ENCODE results near the gene THNSL1.

The THNSL1 gene

DNA sequence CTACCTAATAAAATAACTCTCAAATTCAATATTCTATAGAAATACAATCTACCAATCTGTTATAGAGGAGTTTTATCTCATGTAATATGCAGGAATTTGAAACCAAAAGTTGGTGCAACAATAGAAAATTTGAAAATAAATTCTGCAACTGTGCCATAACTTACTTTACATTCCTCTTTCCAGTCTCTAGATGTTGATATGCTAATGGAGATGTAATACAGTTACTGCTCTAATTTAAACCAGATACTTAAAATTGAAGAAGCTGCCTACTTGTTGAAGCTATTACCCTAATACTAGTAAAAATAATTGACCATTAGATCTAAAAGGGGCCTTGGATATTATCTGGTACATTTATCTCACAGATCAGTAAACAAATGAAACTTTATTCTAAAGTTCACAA is 1.8 kb upstream of the THNSL1 start:
- no peak overlapping the region for H3K9ac ChIP-seq (ENCODE audit: low read length)
- no peak overlapping the region for H3K4me2 ChIP-seq (ENCODE audit: low read length)
- H3K9me3 ChIP-seq (ENCODE audit: insufficient read depth, low read length), result no peaks in the 10 kb centered on the region
- no peak overlapping the region for H2AFZ ChIP-seq (ENCODE audit: low read depth, low read length)
- no peak overlapping the region for H3K27ac ChIP-seq (ENCODE audit: low read length)
- no peaks in the 10 kb centered on the region for H4K20me1 ChIP-seq (ENCODE audit: insufficient read depth, low read length)
- no peaks in the 10 kb centered on the region for H3K36me3 ChIP-seq (replicated peaks; ENCODE audit: low read depth, low read length)
- no peak overlapping the region for H3K4me3 ChIP-seq (ENCODE audit: low read length)
- TF ChIP-seq, protein P1, sequence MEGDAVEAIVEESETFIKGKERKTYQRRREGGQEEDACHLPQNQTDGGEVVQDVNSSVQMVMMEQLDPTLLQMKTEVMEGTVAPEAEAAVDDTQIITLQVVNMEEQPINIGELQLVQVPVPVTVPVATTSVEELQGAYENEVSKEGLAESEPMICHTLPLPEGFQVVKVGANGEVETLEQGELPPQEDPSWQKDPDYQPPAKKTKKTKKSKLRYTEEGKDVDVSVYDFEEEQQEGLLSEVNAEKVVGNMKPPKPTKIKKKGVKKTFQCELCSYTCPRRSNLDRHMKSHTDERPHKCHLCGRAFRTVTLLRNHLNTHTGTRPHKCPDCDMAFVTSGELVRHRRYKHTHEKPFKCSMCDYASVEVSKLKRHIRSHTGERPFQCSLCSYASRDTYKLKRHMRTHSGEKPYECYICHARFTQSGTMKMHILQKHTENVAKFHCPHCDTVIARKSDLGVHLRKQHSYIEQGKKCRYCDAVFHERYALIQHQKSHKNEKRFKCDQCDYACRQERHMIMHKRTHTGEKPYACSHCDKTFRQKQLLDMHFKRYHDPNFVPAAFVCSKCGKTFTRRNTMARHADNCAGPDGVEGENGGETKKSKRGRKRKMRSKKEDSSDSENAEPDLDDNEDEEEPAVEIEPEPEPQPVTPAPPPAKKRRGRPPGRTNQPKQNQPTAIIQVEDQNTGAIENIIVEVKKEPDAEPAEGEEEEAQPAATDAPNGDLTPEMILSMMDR (IDR thresholded peaks at IDR 0.05; ENCODE audit: low read depth, low read length), result no peak
- TF ChIP-seq EZH2phosphoT487 (IDR thresholded peaks at IDR 0.05; ENCODE audit: low read depth), result no peak
- 0 out of 2 replicates have a peak, but pooled peaks cover 3% of the 10 kb centered on the region for H3K79me2 ChIP-seq (ENCODE audit: low read length)
- no peaks in the 10 kb centered on the region for H3K4me1 ChIP-seq (ENCODE audit: low read length)
- H3K27me3 ChIP-seq (ENCODE audit: low read depth, low read length), result no peaks in the 10 kb centered on the region

DNA sequence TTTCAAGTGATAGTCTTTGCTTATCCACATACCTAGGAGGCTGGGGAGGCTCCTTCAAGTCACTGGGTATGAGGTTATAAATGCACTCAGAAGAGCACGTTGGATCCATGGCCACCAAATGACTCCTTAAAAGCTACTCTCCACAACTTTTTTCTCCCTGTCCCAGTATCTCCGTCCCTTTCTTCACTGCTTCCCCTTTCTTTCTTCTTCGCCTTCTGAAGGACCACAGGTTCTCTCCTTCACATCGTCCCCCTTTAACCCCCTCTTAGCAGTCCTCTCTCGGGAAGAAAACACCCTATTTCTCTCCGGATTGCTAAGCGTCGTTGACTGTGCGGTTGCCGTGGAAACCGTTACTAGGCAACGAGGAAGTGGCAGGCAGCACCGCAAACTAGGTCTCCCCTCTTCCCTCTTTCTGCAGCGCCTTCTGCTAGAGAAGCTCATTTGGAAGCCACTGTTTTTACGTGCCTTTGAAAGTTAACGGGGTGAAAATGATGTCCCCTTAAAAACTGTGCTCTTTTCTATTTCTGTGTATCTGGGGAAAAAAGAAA is 510 bp upstream of the THNSL1 start, which contains the start of gene ENKUR:
TSS of gene ENKUR (minus strand) at position 331 of the 548 bp plus-strand sequence. CDS start at position 109, 222 bp downstream.
- Histone ChIP-seq H3K79me2 (ENCODE audit: low read length) (0 out of 2 replicates have a peak, but pooled peaks cover 3% of the 10 kb centered on the region), H3K27ac (ENCODE audit: low read length) (peak within 1 kb of the TSS; percentile 78), H3K4me2 (ENCODE audit: low read length) (peak within 1 kb of the TSS; percentile 74), H3K9me3 (ENCODE audit: insufficient read depth, low read length) (no peaks in the 10 kb centered on the region), H3K9ac (ENCODE audit: low read length) (peak within 1 kb of the TSS; percentile 86), H3K4me3 (ENCODE audit: low read length) (peak within 1 kb of the TSS; percentile 88), H3K4me1 (ENCODE audit: low read length) (no peaks in the 10 kb centered on the region), H4K20me1 (ENCODE audit: insufficient read depth, low read length) (no peaks in the 10 kb centered on the region), H3K27me3 (ENCODE audit: low read depth, low read length) (no peaks in the 10 kb centered on the region), H2AFZ (ENCODE audit: low read depth, low read length) (peak within 1 kb of the TSS; percentile 82), H3K36me3 (replicated peaks; ENCODE audit: low read depth, low read length) (no peaks in the 10 kb centered on the region)
- TF ChIP-seq, protein P1 (IDR thresholded peaks at IDR 0.05; ENCODE audit: low read depth, low read length), result no peak
- no peak for TF ChIP-seq EZH2phosphoT487 (IDR thresholded peaks at IDR 0.05; ENCODE audit: low read depth)

DNA sequence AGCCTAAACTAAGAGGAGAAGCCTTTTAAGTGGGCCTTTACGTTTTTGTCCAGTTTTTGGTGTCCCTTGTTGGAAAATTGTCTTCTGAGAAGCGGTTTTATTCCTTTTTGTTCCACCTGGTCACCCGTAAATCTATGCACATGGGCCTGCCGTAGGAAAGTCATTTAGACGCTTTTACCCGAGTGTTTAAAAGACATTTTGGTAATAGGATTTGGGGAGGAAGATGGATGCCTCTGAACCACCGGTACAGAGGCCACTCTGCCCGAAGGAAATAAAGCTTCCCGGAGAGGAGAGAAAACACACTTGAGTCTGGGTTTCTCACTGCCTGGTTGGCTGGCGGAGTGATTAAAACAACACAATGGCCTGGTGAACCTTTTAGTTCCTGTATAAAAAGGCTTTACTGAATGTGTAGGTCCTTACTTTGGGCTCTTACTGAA is 760 bp downstream of the THNSL1 start:
- no peaks in the 10 kb centered on the region for H4K20me1 ChIP-seq (ENCODE audit: insufficient read depth, low read length)
- no peaks in the 10 kb centered on the region for H3K4me1 ChIP-seq (ENCODE audit: low read length)
- H3K4me3 ChIP-seq (ENCODE audit: low read length), result peak overlapping the region; percentile 88
- H3K9ac ChIP-seq (ENCODE audit: low read length), result peak overlapping the region; percentile 86
- H3K36me3 ChIP-seq (replicated peaks; ENCODE audit: low read depth, low read length), result no peaks in the 10 kb centered on the region
- H3K9me3 ChIP-seq (ENCODE audit: insufficient read depth, low read length), result no peaks in the 10 kb centered on the region
- TF ChIP-seq, protein P1 (IDR thresholded peaks at IDR 0.05; ENCODE audit: low read depth, low read length), result no peak
- no peak for TF ChIP-seq EZH2phosphoT487 (IDR thresholded peaks at IDR 0.05; ENCODE audit: low read depth)
- H3K79me2 ChIP-seq (ENCODE audit: low read length), result 0 out of 2 replicates have a peak, but pooled peaks cover 3% of the 10 kb centered on the region
- H3K27me3 ChIP-seq (ENCODE audit: low read depth, low read length), result no peaks in the 10 kb centered on the region
- peak overlapping the region; percentile 82 for H2AFZ ChIP-seq (ENCODE audit: low read depth, low read length)
- peak overlapping the region; percentile 74 for H3K4me2 ChIP-seq (ENCODE audit: low read length)
- H3K27ac ChIP-seq (ENCODE audit: low read length), result peak overlapping the region; percentile 78

DNA sequence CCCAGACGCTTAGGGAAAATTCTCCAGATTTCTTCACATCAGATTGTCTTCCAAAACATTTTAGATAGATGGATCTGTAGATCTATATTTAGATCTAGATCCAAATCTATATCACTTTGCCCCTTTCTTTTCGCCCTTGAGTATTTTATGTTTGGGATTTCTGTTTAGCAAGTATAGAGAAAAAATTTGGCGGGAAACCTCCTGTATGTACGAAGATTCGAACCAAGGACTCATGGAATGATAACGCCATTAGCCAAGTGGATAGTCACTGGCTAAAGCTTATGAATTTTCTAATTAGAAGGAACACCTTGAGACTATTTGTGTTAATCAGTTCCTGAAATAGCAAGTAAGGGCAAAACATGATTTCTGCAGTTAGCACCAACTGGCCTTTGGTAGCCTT is 1.2 kb downstream of the THNSL1 start:
- peak overlapping the region; percentile 86 for H3K9ac ChIP-seq (ENCODE audit: low read length)
- H3K79me2 ChIP-seq (ENCODE audit: low read length), result 0 out of 2 replicates have a peak, but pooled peaks cover 3% of the 10 kb centered on the region
- peak overlapping the region; percentile 88 for H3K4me3 ChIP-seq (ENCODE audit: low read length)
- H3K27me3 ChIP-seq (ENCODE audit: low read depth, low read length), result no peaks in the 10 kb centered on the region
- H3K9me3 ChIP-seq (ENCODE audit: insufficient read depth, low read length), result no peaks in the 10 kb centered on the region
- peak overlapping the region; percentile 74 for H3K4me2 ChIP-seq (ENCODE audit: low read length)
- H2AFZ ChIP-seq (ENCODE audit: low read depth, low read length), result peak overlapping the region; percentile 82; the same call in 1 of the 2 replicates
- no peak for TF ChIP-seq EZH2phosphoT487 (IDR thresholded peaks at IDR 0.05; ENCODE audit: low read depth)
- TF ChIP-seq, protein P1 (IDR thresholded peaks at IDR 0.05; ENCODE audit: low read depth, low read length), result no peak
- H4K20me1 ChIP-seq (ENCODE audit: insufficient read depth, low read length), result no peaks in the 10 kb centered on the region
- no peak overlapping the region for H3K27ac ChIP-seq (ENCODE audit: low read length)
- no peaks in the 10 kb centered on the region for H3K36me3 ChIP-seq (replicated peaks; ENCODE audit: low read depth, low read length)
- no peaks in the 10 kb centered on the region for H3K4me1 ChIP-seq (ENCODE audit: low read length)

Data from OCI-LY3 (cell line).